HTERT RPE-1 (cell line): ENCODE data around the gene UBE3C.

Source experiments
- in situ Hi-C: fragments of 300-500 bp; cut with MboI; formaldehyde crosslinking; loops from 4 replicates; pipeline ENCODE4 v1.14.3; 2020; ENCODE audit warnings: low sequenced_read_pairs

UBE3C gene

DNA sequence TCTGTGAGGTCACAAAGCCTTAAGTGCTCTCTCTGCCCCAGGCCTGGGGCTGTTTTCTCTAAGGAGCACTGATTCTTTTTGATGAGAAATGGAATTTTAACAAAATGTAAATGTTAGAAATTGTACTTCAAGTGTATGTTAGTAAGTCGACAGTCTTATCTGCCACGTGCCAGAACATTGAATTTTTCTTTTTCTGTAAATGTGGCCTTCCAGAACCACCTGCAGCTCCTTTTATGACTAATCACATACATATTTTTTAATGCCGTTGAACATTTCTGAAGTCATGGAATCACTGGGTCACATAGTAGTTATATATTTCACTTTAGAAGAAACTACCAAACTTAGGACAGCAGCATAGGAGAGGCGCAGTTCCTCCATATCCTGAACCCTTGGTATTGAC, 38.0 kb downstream of the UBE3C start:
- in situ Hi-C loops: no loop called here

GRCh38 chr7:157177333-157177982, 38.7 kb downstream of the UBE3C start:
- in situ Hi-C loops: no loop called here

- in situ Hi-C loops: no loop called here
These were observed 39.3 kb downstream of the UBE3C start for GRCh38 chr7:157177983-157178381.

GRCh38 chr7:157183832-157184231, 45.1 kb downstream of the UBE3C start:
- in situ Hi-C loops: no loop called here

DNA sequence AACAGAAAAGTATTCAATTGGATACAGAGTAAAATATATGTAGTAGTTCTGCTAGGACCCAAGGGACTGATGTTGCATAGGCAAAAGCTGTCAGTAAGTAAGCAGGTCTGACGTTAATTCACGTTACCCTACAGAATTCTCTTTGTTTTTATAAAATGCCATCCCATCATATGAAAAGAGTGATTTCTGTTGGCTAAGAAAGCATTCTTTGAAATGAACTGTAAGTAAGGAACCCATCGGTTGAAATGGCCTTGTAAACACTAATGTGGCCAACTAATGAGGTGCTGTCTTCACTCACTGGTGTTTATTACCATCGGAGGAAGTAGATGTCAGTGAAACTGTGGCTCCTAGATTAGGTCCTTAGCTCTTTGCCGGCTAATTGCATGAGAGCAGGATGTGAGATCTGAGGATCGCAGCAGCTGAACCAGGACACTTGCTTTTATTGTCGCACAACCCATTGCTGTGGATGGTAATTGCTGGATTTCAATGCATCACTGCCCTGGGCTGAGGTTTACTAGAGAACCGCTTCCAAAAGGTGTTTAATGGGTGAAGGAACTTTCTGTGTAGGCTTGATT, 49.5 kb downstream of the UBE3C start:
- in situ Hi-C loops: no loop called here

DNA sequence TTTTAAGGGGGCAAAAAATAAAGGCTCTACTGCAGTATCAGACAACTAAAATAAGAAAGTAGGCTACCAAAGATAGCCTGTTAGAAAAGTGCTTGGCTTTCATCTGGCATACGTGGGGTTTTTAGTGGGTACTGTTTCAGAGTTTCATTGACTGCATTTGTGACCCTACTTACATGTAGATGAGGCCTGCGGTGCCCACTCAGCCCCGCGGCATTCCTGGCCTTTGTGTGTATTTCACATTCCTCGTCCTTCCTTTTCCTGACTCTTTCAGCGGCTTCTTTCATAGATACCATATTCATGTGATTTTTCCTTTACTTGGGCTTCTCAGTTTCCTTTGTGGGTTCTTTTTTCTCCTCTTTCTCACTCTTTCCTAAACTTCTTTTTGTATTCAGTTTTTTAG, 50.7 kb downstream of the UBE3C start:
- in situ Hi-C loops: no loop called here

DNA sequence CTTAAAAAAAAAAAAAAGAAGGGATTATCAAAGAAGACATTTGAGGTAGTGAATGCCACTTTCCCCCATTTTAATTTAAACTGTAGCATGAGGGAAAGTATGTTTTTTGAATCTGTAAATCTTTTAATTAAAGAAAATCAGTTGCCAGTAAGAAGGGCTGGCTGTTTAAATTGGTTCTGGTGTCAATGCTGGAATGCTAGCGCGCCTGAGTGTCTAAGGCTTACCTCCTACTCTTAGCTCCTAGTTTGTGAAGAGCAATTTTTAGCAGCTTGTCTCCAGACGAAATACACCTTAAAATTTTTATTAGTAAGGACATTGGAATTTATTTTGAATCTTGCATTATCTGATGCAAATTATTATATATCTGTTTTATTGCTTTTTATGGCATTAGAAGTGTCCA, 54.1 kb downstream of the UBE3C start:
- in situ Hi-C loops: no loop called here

GRCh38 chr7:157193274-157193673, 54.5 kb downstream of the UBE3C start:
- in situ Hi-C loops: no loop called here

DNA sequence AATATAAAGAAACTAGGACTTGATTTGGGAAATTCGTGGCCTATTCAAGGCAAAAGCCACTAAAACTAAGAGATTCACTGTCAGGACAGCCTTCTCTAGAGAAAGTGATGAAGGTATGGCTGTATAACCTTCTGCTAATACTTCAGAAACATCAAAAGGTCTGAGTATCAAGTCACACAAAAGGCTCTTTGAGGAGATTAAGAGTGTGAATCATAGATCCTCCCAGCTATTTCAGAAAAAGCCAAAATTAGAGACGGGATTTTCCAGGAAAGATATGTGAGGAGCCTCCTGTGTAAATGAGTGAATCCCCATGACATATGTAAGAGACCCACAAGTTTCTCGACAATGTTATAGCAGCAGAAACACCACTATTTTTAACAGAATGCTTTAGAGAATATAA, 56.2 kb downstream of the UBE3C start:
- in situ Hi-C loops: no loop called here

GRCh38 chr7:157195868-157196267, 57.1 kb downstream of the UBE3C start:
- in situ Hi-C loops: no loop called here

- in situ Hi-C loops: no loop called here
These were observed 65.4 kb downstream of the UBE3C start for GRCh38 chr7:157204134-157204533.

DNA sequence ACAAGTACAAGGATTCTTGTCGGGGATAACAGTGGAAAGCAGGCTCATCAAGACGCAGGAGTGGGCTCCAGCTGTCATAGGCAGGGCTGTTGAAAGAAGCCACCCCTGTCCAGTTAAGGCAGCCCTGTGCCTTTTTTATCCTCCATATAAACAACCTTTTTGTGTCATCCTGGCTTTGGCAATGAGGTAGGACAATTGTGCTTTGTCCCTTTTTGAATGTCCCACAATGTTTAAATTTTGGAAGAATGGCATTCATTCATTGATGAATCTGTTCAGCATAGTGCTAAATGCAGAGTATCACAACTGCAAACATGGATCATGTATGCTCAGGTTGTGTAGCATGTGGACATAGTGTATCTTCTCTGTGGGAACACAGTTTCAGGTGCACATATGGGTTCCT, 66.7 kb downstream of the UBE3C start:
- in situ Hi-C loops: no loop called here

DNA sequence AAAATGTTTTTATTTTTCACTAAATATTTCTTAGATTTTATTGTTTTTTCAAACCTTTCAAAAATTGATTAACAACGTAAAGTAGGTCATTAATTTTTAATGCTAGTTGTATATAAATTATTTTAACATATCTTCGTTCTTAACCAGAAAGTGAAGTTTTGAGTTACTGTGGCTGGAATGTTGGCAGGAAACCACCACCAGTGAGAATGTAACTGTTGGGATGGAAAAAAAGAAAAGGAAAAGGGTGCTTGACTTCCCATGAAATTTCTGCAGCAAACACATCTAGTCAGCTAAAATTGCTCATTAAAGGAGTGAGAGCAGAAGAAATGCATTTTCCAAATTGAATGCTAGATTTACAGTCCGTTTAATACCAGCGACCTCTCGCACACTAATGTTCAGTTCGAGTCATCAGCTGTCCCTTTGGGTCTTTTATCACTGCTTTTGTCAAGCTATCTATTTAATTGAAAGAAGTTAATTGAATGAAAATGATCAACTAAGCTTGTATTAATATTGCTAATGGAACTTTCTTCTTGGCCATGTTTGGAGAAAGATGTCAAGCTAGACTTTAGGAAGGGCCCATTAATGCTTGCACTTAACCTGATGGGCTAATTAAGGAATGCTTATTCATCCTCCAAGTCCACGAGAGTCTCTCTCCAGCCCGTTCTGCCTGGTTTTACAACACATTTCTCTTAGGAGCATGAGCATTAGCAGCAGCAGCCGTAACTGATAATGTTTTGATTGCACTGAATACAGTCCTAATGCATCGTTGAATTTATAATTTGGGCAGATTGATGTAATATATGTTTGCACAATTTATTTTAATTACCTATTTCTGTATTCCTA, 70.1 kb downstream of the UBE3C start:
- in situ Hi-C loops: no loop called here

DNA sequence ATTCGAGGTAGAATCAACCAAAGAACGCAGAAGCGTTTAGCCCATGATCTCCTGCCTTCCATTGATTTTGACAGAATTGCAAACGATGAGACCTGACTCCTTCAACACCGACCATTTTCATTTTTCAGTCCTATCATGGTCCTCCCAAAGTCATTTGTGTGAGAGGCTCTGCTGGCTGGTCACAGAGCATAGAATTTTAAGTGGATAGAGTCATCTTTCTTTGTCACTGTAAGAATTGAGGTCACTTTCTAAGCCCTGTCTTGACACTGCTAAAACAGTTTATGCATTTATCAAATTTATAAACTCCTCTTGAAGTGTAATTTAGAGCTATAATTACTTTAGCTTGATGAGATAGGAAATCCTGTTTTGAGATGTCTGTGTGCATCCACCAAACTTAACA, 72.0 kb downstream of the UBE3C start:
- in situ Hi-C loops: no loop called here

DNA sequence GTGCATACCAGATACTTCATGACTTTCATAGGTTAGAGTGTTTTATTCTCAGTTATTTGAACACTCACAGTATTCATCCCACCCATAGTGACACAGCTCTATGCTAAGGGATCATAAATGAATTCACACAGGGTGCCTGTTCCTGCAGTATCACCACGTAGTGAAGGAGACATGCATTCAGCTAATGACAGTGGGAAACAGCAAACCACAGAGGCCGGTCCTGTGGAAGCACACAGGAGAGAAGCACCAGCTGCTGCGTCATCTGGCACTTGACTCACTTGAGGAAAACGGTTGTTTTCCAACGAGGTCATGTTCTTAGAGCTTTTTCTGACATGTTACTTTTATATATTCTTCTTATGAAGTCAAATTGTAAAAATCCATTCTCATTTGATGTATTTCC, 73.0 kb downstream of the UBE3C start:
- in situ Hi-C loops: no loop called here

DNA sequence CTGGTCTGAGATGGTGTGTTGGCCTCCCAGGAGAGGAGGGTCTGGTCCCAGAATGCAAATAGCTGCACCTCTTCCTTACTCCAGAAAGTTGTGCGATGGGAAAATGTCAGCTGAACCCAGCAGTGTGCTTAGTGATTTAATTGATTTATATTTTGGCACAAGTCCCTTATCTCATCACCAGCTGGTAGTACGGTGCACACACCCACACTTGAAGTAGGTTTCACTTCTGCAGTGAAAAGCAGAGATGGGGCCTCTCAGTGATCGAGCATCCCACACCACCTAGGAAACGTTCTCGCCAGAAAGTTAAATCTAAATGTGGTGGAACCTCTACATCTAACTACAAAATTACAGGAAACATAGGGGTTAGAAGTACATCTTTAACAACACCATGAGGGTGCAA, 80.4 kb downstream of the UBE3C start:
- in situ Hi-C loops: no loop called here

DNA sequence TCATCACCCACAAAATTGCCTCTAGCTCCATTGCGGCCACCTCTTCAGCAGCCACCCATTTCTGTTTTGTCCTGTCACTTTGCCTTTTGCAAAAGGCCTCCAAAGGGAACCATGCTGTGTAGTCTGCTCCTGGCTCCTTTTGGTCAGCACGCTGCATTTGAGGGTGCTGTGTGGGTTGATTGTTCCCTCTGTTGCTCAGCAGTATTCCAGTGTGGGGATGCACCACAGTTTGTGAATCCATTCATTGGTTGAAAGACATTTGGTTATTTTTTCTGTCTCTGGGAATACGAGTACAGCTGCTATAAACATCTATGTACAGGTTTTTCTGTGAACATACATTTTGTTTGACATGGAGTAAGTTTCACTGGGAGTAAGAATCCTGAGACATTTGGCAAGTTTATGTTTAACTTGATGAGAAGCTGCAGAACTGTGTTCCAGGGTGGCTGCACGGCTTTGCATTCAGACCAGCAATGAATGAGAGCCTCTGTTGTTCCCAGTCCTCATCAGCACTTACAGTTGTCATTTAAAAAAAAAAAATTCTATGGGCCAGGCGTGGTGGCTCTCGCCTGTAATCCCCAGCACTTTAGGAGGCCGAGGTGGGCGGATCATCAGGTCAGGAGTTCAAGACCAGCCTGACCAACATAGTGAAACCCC, 82.3 kb downstream of the UBE3C start:
- in situ Hi-C loops: no loop called here

DNA sequence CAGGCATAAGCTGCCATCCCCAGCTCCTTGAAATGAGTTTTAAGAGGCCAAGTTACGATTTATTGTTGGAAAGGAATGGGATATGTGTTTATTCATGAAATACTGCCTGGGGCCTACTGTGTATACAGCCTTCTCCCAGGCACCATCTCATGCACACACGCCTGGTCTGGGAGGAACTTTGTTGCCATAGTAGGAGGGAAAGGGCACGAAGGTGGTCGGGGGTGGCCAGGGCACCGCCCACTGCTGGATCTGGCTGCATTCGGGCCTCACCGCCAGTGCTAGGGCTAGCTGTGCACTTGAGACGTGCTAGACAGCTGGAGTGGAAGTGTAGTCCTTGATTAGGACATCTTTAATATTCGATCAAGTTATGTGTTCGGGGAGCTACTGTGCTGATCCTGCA, 84.0 kb downstream of the UBE3C start:
- in situ Hi-C loops: no loop called here

- in situ Hi-C loops: no loop called here
These were observed 85.9 kb downstream of the UBE3C start for GRCh38 chr7:157224627-157225026.

GRCh38 chr7:157228864-157229422, 90.2 kb downstream of the UBE3C start:
- in situ Hi-C loops: no loop called here

DNA sequence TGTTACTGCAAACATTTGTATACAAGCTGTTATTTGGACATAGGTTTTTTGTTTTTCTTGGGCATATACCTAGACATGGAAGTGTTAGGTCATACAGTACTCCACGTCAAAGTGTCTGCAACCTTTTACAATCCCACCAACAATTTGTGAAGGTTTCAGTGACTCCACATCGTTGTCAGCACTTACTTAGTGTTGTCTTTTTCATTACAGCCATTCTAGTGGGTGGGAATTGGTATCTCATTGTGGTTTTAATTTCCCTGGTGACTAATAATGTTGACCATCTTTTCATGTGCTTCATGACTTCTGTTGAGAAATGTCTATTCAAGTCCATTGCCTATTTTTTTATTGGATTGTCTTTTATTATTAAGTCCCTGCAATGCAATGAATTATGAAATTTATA, 95.0 kb downstream of the UBE3C start:
- in situ Hi-C loops: no loop called here
